ENCODE data around the gene C15orf61.

GRCh38 chr15:67481680-67482079, 39.3 kb upstream of the C15orf61 start:
- TF ChIP-seq CTCF (IDR thresholded peaks at IDR 0.05) = no peak
- no peak for TF ChIP-seq REST (IDR thresholded peaks at IDR 0.05; ENCODE audit: insufficient read depth in 1 of 2, low read depth in 2 of 2, low read length in 1 of 2)
- TF ChIP-seq SIN3A (IDR thresholded peaks at IDR 0.05; ENCODE audit: borderline replicate concordance, insufficient read depth, low read depth, low read length) = no peak

All from Panc1 (cell line).